ENCODE data around the gene MROH8. TPM values are rescaled to one million over a fixed set of nuclear protein-coding genes. Genes with fewer than 3 reads are reported as not detected.

Gene MROH8
- total and polyA plus RNA-seq, 2 donors from 2014 or later: 2.4 to 4.4 TPM

DNA sequence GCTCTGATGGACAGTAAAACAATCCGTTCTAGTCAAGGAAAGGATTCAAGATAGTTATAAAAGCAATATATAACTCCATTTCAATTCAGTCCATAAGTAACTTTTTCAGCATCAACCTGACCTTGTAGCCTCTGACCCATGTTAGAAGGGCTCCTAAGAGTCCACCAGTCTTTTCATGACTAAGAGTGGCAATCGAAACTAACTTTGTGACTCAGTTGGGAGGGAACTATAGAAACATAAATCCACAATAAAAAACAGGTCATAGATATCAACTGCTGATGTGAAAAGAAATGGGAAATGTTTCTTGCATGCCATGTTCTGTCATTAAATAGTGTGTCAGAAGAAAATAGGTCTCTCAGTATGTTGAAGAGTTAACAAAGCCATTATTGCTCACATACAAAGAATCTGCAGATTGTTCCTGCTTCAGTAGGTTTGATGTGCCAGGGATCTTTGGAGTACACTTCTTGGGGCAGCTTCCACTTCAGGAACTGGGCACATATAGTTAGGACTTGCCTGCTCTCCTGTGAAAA lies 67.4 kb downstream of the MROH8 start:
- intact Hi-C loops (cut with DNase I): no loop called here
- FAIRE-seq: no peak

DNA sequence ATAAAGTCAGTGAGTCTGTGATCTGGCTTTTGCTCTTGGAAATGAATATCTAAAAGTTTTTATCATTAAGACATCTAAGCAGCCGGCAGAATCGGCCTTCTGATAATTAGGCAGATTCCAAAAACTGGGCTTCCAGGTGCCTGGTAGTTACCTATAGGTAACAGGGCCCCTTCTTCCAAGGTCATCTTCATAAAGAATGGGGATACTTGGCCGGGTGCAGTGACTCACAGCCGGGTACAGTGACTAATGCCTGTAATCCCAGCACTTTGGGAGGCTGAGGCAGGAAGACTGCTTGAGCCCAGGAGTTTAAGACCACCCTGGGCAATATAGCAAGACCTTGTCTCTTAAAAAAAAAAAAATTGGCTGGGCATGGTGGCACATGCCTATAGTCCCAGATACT lies 70.7 kb downstream of the MROH8 start:
- Histone ChIP-seq H3K9me3 (ENCODE audit: control insufficient read depth in 2 of 3, insufficient read depth in 1 of 3, low read length in 3 of 3) (no peaks in the 10 kb centered on the region), H3K36me3 (ENCODE audit: control insufficient read depth in 2 of 3, insufficient read depth in 3 of 3, low read length in 3 of 3) (no peaks in the 10 kb centered on the region), H3K9ac (ENCODE audit: low read length in 3 of 3) (no peak overlapping the region), H3K27me3 (ENCODE audit: control insufficient read depth, insufficient read depth, low read length) (no peaks in the 10 kb centered on the region), H3K4me1 (ENCODE audit: control insufficient read depth in 2 of 3, insufficient read depth in 2 of 3, low read depth in 1 of 3, low read length in 3 of 3) (no peaks in the 10 kb centered on the region), H3K27ac (ENCODE audit: low read depth in 2 of 2, low read length in 2 of 2) (no peak overlapping the region), H3K4me3 (ENCODE audit: low read length in 3 of 3) (no peak overlapping the region)
- FAIRE-seq (no peak), DNase-seq (no peak)
- intact Hi-C loops (cut with DNase I): no loop called here
- TF ChIP-seq, protein P1, sequence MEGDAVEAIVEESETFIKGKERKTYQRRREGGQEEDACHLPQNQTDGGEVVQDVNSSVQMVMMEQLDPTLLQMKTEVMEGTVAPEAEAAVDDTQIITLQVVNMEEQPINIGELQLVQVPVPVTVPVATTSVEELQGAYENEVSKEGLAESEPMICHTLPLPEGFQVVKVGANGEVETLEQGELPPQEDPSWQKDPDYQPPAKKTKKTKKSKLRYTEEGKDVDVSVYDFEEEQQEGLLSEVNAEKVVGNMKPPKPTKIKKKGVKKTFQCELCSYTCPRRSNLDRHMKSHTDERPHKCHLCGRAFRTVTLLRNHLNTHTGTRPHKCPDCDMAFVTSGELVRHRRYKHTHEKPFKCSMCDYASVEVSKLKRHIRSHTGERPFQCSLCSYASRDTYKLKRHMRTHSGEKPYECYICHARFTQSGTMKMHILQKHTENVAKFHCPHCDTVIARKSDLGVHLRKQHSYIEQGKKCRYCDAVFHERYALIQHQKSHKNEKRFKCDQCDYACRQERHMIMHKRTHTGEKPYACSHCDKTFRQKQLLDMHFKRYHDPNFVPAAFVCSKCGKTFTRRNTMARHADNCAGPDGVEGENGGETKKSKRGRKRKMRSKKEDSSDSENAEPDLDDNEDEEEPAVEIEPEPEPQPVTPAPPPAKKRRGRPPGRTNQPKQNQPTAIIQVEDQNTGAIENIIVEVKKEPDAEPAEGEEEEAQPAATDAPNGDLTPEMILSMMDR (IDR thresholded peaks at IDR 0.05; ENCODE audit: borderline replicate concordance, extremely low read depth, insufficient read depth): no peak

More for the DNA sequence above, 67.4 kb downstream of the MROH8 start:
- no peak for DNase-seq
- Histone ChIP-seq H3K27ac (ENCODE audit: low read depth in 2 of 2, low read length in 2 of 2) (no peak overlapping the region), H3K4me1 (ENCODE audit: control insufficient read depth in 2 of 3, insufficient read depth in 2 of 3, low read depth in 1 of 3, low read length in 3 of 3) (no peaks in the 10 kb centered on the region), H3K27me3 (ENCODE audit: control insufficient read depth, insufficient read depth, low read length) (no peaks in the 10 kb centered on the region), H3K4me3 (ENCODE audit: low read length in 3 of 3) (no peak overlapping the region), H3K9ac (ENCODE audit: low read length in 3 of 3) (no peak overlapping the region), H3K36me3 (ENCODE audit: control insufficient read depth in 2 of 3, insufficient read depth in 3 of 3, low read length in 3 of 3) (no peaks in the 10 kb centered on the region), H3K9me3 (ENCODE audit: control insufficient read depth in 2 of 3, insufficient read depth in 1 of 3, low read length in 3 of 3) (no peaks in the 10 kb centered on the region)
- TF ChIP-seq, protein P1 (IDR thresholded peaks at IDR 0.05; ENCODE audit: borderline replicate concordance, extremely low read depth, insufficient read depth): no peak

DNA sequence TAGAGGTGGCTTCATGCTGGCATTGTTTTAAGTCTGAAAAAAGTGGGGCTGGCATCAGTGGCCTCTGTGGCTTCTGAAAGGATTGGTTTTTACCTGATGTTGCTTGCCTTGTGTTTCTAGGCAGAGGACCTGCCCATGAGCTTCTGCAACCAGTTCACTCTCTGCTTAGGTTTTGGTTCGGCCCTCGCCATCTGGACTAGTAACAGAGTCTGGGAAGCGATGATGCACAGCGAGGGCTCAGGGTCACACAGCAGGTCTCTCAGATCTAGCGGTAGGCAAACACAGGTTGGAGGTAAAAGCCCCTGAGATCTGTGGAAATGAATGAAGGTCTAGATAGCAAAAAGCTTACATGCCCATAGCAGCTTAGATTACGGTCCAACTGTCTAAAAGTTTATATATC lies 76.8 kb downstream of the MROH8 start:
- FAIRE-seq (no peak), DNase-seq (no peak)
- TF ChIP-seq, protein P1 (IDR thresholded peaks at IDR 0.05; ENCODE audit: borderline replicate concordance, extremely low read depth, insufficient read depth): no peak
- no peaks in the 10 kb centered on the region for H3K4me1 ChIP-seq (ENCODE audit: control insufficient read depth in 2 of 3, insufficient read depth in 2 of 3, low read depth in 1 of 3, low read length in 3 of 3)
- no peak overlapping the region for H3K4me3 ChIP-seq (ENCODE audit: low read length in 3 of 3)
- intact Hi-C loops (cut with DNase I): no loop called here
- H3K27me3 ChIP-seq (ENCODE audit: control insufficient read depth, insufficient read depth, low read length): no peaks in the 10 kb centered on the region
- H3K9ac ChIP-seq (ENCODE audit: low read length in 3 of 3): no peak overlapping the region
- H3K9me3 ChIP-seq (ENCODE audit: control insufficient read depth in 2 of 3, insufficient read depth in 1 of 3, low read length in 3 of 3): no peaks in the 10 kb centered on the region
- H3K36me3 ChIP-seq (ENCODE audit: control insufficient read depth in 2 of 3, insufficient read depth in 3 of 3, low read length in 3 of 3): no peaks in the 10 kb centered on the region
- H3K27ac ChIP-seq (ENCODE audit: low read depth in 2 of 2, low read length in 2 of 2): no peak overlapping the region

All from kidney (tissue), 14 donors.